Astrocyte (in vitro differentiated cells and primary cell): Measurements from ENCODE around the gene EXD1. TPM values are rescaled to one million over a fixed set of nuclear protein-coding genes. Genes with fewer than 3 reads are reported as not detected.

Source experiments
- DNase-seq: peaks from one replicate; pipeline ENCODE4 v3.0.0-alpha.2; 2010; ENCODE audit warnings: low read depth
- FAIRE-seq: peaks from 2 replicates; lab custom pipeline; 2011; peaks lifted over from hg19 to GRCh38; lab: Jason Lieb, UNC
- H2AFZ ChIP-seq: 2 replicates; pipeline ENCODE4 v1.6.0; 2012; ENCODE audit warnings: low read depth, low read length, inconsistent platforms
- H3K27ac ChIP-seq: 2 replicates; pipeline ENCODE4 v1.5.1; 2011; ENCODE audit warnings: low read depth, low read length, inconsistent platforms
- H3K27me3 ChIP-seq: 2 replicates; pipeline ENCODE4 v1.6.0; 2011; ENCODE audit warnings: low read length, inconsistent platforms; ENCODE audit not compliant: insufficient read depth
- H3K36me3 ChIP-seq: 2 replicates; pipeline ENCODE4 v1.5.1; 2011; ENCODE audit warnings: low read length, inconsistent platforms; ENCODE audit not compliant: insufficient read depth
- H3K4me1 ChIP-seq: 2 replicates; pipeline ENCODE4 v1.5.1; 2011; ENCODE audit warnings: low read length, inconsistent platforms; ENCODE audit not compliant: insufficient read depth
- H3K4me2 ChIP-seq: 2 replicates; pipeline ENCODE4 v1.6.0; 2012; ENCODE audit warnings: low read length, inconsistent platforms
- H3K4me3 ChIP-seq: 2 replicates; pipeline ENCODE4 v1.5.1; 2011; ENCODE audit warnings: low read depth, mild to moderate bottlenecking, low read length, inconsistent platforms; ENCODE audit not compliant: insufficient read depth
- H3K79me2 ChIP-seq: 2 replicates; pipeline ENCODE4 v1.6.0; 2012; ENCODE audit warnings: mild to moderate bottlenecking, low read length, inconsistent platforms; ENCODE audit not compliant: insufficient read depth
- H3K9ac ChIP-seq: 2 replicates; pipeline ENCODE4 v1.6.0; 2012; ENCODE audit warnings: mild to moderate bottlenecking, low read length, inconsistent platforms
- H3K9me3 ChIP-seq: 2 replicates; pipeline ENCODE4 v1.5.1; 2012; ENCODE audit warnings: low read depth, mild to moderate bottlenecking, low read length, inconsistent platforms; ENCODE audit not compliant: insufficient read depth
- H4K20me1 ChIP-seq: 2 replicates; pipeline ENCODE4 v1.6.0; 2012; ENCODE audit warnings: low read length, inconsistent platforms; ENCODE audit not compliant: insufficient read depth
- H3K27ac Mint-ChIP-seq: one replicate; pipeline ENCODE4 v1.8.0; 2021; ENCODE audit warnings: mild to moderate bottlenecking, mixed read lengths; ENCODE audit not compliant: unreplicated experiment
- H3K27me3 Mint-ChIP-seq: one replicate; pipeline ENCODE4 v1.8.0; 2021; ENCODE audit warnings: low read depth, mixed read lengths; ENCODE audit not compliant: unreplicated experiment
- H3K36me3 Mint-ChIP-seq: one replicate; pipeline ENCODE4 v1.8.0; 2021; ENCODE audit warnings: low read depth, mixed read lengths; ENCODE audit not compliant: unreplicated experiment
- H3K4me1 Mint-ChIP-seq: one replicate; pipeline ENCODE4 v1.8.0; 2021; ENCODE audit warnings: low read depth, mixed read lengths; ENCODE audit not compliant: unreplicated experiment
- H3K4me3 Mint-ChIP-seq: one replicate; pipeline ENCODE4 v1.8.0; 2021; ENCODE audit warnings: mild to moderate bottlenecking, moderate library complexity, mixed read lengths; ENCODE audit not compliant: unreplicated experiment
- H3K9me3 Mint-ChIP-seq: one replicate; pipeline ENCODE4 v1.8.0; 2021; ENCODE audit warnings: mild to moderate bottlenecking, mixed read lengths; ENCODE audit not compliant: unreplicated experiment
- EZH2 ChIP-seq: IDR thresholded peaks from 2 replicates; pipeline ENCODE4 v1.6.1; 2012; ENCODE audit warnings: mild to moderate bottlenecking, low read length, inconsistent platforms; ENCODE audit not compliant: insufficient read depth
- total RNA-seq: library from RNA; stranded (reverse); gene quantifications from 2 replicates; pipeline ENCODE4 v1.2.1, GENCODE V29; 2021
- TF ChIP-seq, protein P1 (sequence below): IDR thresholded peaks from 2 replicates; pipeline ENCODE4 v1.5.1; 2011; ENCODE audit warnings: low read depth, mild to moderate bottlenecking, inconsistent platforms, low read length, moderate library complexity; ENCODE audit not compliant: insufficient read depth

Gene EXD1
- total RNA-seq, 1 donor from 2014 or later = 0.07 TPM

DNA sequence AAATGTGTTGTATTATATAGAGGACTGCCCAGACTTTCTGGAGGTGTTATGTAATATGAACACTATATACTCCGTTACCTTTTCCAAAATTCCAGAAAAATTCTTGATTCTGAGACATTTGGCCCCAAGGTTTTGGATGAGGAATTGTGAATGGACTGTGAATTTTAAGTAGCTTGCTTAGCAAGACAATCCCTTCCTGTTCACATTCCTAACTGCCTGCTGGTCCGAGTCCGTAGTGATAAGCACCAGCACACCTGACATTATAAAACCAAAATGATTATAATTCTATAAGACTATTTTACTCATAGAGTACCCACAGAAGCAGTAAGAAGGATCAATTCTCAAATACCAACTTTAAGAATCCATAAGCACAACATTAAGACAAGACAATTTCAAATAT is 11.2 kb downstream of the EXD1 start:
- no peaks in the 10 kb centered on the region for H3K4me1 Mint-ChIP-seq
- H3K4me1 ChIP-seq = no peaks in the 10 kb centered on the region
- no peak overlapping the region for H3K27ac Mint-ChIP-seq
- H3K36me3 Mint-ChIP-seq = no peaks in the 10 kb centered on the region
- no peak overlapping the region for H3K4me2 ChIP-seq
- no peak overlapping the region for H3K4me3 Mint-ChIP-seq
- no peaks in the 10 kb centered on the region for H3K9me3 Mint-ChIP-seq
- no peak overlapping the region for H3K4me3 ChIP-seq
- TF ChIP-seq EZH2 = no peak
- TF ChIP-seq, protein P1, sequence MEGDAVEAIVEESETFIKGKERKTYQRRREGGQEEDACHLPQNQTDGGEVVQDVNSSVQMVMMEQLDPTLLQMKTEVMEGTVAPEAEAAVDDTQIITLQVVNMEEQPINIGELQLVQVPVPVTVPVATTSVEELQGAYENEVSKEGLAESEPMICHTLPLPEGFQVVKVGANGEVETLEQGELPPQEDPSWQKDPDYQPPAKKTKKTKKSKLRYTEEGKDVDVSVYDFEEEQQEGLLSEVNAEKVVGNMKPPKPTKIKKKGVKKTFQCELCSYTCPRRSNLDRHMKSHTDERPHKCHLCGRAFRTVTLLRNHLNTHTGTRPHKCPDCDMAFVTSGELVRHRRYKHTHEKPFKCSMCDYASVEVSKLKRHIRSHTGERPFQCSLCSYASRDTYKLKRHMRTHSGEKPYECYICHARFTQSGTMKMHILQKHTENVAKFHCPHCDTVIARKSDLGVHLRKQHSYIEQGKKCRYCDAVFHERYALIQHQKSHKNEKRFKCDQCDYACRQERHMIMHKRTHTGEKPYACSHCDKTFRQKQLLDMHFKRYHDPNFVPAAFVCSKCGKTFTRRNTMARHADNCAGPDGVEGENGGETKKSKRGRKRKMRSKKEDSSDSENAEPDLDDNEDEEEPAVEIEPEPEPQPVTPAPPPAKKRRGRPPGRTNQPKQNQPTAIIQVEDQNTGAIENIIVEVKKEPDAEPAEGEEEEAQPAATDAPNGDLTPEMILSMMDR = no peak
- H3K9ac ChIP-seq = no peak overlapping the region
- H3K79me2 ChIP-seq = no peaks in the 10 kb centered on the region
- peaks cover 16% of the 10 kb centered on the region for H3K27me3 ChIP-seq
- H2AFZ ChIP-seq = no peak overlapping the region
- no peak overlapping the region for H3K27ac ChIP-seq
- H3K27me3 Mint-ChIP-seq = peaks cover 2% of the 10 kb centered on the region
- FAIRE-seq (no peak), DNase-seq (no peak)
- no peaks in the 10 kb centered on the region for H3K36me3 ChIP-seq
- no peaks in the 10 kb centered on the region for H3K9me3 ChIP-seq
- no peaks in the 10 kb centered on the region for H4K20me1 ChIP-seq

DNA sequence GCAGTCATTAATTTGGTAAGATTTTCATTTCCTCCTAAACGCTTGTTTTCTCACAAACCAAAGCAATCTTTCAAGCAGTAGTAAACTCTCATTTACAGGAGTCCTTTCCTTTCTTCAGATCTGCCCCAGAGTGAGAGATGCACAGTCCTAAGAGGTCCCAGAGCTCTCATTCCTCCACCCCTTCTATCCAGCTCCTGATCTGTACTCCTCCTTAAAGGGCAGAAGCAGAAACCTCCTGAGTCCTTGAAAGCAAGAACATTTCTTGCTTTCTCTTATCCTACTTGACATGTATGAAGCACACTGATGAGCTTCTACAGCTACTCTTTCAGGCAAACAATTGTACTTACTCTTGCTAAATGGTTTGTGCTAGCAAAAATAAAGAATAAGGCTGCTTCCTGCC is 11.7 kb downstream of the EXD1 start:
- H2AFZ ChIP-seq = no peak overlapping the region
- H3K27ac ChIP-seq = no peak overlapping the region
- no peak overlapping the region for H3K9ac ChIP-seq
- H3K9me3 ChIP-seq = no peaks in the 10 kb centered on the region
- H3K36me3 ChIP-seq = no peaks in the 10 kb centered on the region
- peak overlapping the region; percentile 47 for H3K27ac Mint-ChIP-seq
- H3K79me2 ChIP-seq = no peaks in the 10 kb centered on the region
- H3K9me3 Mint-ChIP-seq = no peaks in the 10 kb centered on the region
- H3K4me2 ChIP-seq = no peak overlapping the region
- DNase-seq = no peak
- H3K4me1 ChIP-seq = no peaks in the 10 kb centered on the region
- H3K4me3 Mint-ChIP-seq = no peak overlapping the region
- H3K36me3 Mint-ChIP-seq = no peaks in the 10 kb centered on the region
- H3K4me1 Mint-ChIP-seq = no peaks in the 10 kb centered on the region
- H3K27me3 ChIP-seq = peaks cover 16% of the 10 kb centered on the region
- no peak for FAIRE-seq
- no peak for TF ChIP-seq EZH2
- TF ChIP-seq, protein P1 = no peak
- H4K20me1 ChIP-seq = no peaks in the 10 kb centered on the region
- no peak overlapping the region for H3K4me3 ChIP-seq
- peaks cover 2% of the 10 kb centered on the region for H3K27me3 Mint-ChIP-seq

DNA sequence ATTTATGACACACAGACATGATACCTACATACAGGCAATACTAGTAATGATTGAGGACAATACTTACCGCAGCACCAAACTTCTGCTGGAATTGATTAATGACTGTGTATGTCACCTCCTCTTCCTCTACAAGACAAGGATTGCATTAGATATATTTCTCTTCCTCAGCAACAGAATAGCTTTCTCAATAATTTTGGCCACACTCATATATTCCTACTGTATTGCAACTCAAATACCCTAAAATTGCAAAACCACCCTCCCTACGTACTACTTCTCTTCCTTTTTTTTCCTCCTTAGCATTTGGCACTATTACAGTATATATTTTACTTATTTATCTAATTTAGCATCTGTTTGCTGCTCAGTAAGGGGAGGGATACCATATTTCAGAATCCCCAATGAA is 14.8 kb downstream of the EXD1 start:
- Histone ChIP-seq H2AFZ (no peak overlapping the region), H4K20me1 (no peaks in the 10 kb centered on the region), H3K9me3 (no peaks in the 10 kb centered on the region), H3K36me3 (no peaks in the 10 kb centered on the region), H3K4me2 (no peak overlapping the region), H3K27ac (no peak overlapping the region), H3K4me1 (no peaks in the 10 kb centered on the region), H3K4me3 (no peak overlapping the region), H3K27me3 (peaks cover 21% of the 10 kb centered on the region), H3K9ac (no peak overlapping the region), H3K79me2 (no peaks in the 10 kb centered on the region)
- no peak for FAIRE-seq
- Mint-ChIP-seq H3K27me3 (peaks cover 2% of the 10 kb centered on the region), H3K9me3 (no peaks in the 10 kb centered on the region), H3K4me1 (no peaks in the 10 kb centered on the region), H3K27ac (no peak overlapping the region), H3K36me3 (no peaks in the 10 kb centered on the region), H3K4me3 (no peak overlapping the region)
- TF ChIP-seq, protein P1 = no peak
- TF ChIP-seq EZH2 = no peak
- DNase-seq = no peak
